Measurements from ENCODE around the gene DCUN1D1.
"Not testable (repeated sequence)": the region's sequence is repeated elsewhere in the genome, so short reads cannot be mapped to it uniquely, and the experiment has no call there.

The DCUN1D1 gene

GRCh38 chr3:182980204-182981037, at the start of gene DCUN1D1:
DCUN1D1 (minus strand) TSS chr3:182980538; CDS start chr3:182980489, 49 bp downstream.
- peak; percentile 24 for DNase-seq

DNA sequence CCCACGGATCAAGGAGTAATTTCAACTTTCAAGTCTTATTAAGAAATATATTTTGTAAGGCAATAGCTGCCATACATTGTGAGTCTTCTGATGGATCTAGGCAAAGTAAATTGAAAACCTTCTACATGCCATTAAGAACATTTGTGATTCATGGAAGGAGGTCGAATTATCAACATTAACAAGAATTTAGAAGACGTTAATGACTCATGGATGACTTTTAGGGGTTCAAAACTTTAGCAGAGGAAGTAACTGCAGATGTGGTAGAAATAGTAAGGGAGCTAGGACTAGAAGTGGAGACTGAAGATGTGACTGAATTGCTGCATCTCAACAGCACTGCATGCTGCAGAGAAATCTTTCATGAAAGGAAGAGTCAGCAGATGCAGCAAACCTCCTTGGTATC, 48.1 kb upstream of the DCUN1D1 start:
- DNase-seq, result no peak

DNA sequence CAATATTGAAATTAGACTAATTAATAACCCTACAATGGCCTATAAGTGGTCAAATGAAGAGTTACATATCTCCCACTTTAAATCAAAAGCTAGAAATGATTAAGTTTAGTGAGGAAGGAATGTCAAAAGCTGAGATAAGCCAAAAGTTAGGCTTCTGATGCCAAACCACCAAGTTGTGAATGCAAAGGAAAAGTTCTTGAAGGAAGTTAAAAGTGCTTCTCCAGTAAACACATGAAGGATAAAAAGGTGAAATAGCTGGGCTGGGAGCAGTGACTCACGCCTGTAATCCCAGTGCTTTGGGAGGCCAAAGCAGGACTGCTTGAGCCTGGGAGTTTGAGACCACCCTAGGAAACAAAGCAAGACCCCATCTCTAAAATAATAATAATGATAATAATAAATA, 46.9 kb upstream of the DCUN1D1 start:
- no peak for DNase-seq

DNA sequence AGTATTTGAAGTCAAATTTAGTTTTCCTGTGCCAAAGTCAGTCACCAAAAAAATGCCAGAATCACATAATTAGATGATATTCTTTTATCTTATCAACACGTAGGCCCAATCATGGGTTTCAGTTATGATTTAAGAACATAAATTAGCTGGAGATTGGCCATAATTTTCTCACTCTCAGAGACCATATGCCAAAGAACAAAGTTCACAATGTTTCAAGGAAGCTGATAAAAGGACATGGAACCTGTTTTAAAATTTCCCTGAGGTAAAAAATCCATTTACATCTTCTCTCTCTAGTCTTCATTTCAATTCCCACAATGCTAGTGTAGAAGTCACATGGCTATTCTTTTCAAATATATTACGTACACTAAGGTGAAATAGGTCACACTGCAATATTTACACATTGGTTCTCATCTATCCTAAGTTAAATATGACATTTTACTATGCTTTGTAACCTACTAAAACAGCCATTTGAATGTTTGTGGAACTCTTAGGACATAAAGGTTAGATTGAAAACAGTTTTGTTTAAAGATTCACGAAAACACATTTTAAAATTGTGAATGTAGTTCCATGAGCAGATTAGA, 42.7 kb upstream of the DCUN1D1 start:
- no peak for DNase-seq

DNA sequence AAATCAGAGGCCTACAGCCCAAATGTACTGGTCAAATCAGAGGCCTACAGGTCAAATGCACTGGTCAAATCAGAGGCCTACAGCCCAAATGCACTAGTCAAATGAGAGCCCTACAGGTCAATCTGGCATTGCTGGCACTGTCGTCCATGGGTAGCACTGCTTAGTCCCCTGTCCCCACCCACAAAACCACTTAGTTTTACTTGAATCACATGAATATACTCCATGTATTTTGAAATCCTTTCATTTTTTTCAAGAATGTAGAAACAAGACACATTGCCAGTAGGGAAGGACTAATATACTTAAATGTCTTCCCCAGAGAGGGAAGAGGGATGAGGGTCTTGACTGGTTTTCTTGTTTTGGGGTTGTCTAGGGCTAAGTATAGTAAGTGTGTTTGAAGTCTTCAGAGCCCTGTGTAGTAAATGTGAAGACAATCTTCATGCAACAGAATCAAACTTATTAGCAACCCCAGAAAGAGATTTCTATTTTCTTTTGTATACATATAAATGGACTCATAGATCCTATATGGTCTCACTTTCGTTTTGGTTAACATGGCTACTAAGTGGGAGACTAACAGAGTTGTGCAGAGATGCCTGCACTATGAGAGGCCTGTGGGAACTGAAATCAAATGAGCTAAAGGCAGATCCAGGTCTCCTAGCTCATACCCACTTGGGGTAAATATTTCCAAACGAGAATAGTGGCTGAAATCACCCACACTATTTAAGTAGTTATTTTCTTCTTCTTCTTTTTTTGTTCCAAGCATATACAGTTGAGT, 38.3 kb upstream of the DCUN1D1 start:
- DNase-seq, result no peak

DNA sequence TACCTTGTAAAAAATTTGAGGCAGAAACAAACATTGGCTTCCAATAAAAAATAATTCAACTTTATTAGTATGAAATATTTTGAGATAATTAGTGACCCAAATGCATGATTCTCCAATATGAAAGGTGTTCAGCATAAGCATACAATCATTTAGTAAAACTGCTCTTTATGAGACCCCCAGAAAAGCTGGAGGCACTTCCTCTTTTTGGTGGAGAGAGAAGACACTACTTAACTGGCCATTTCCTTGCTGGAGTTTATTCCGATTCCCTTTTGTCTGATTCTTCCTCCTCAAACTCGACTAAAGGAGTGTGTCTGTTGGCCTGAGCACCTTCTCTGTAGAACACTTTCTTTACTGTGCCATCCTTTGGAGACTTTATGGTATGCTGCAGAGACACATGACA, 34.8 kb upstream of the DCUN1D1 start:
- no peak for DNase-seq

DNA sequence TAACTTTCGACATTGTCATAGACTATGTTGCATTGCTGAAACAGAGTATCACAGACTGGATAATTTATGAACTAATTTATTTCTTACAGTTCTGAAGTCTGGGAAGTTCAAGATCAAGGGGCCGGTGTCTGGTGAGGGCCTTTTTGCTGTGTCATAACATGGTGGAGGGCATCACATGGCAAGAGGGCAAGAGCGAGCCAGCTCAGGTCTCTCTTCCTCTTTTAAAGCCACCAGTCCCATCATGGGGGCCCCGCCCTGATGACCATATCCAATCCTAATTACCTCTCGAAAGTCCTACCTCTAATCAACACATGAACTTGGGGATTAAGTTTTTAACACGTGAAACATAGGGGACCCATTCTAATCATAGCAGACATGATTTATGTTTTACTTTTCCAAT, 33.5 kb upstream of the DCUN1D1 start:
- no peak for DNase-seq

DNA sequence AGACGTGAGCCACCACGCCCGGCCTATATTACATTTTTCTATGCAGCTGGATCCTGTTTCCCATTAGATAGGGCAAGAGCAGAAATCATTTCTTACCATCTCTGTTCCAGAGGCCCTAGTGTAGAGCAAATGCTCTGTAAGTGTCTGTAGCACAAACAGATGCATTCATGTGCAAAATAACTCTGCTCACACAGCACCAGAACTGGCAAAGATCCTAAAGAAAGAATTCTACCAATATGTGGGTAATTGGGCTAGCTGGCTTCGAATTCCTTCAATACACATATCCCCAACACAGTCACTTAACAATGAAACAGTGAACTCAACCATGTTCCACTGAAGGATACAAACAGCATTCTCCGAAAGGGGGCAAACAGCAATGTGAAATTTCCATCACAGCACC, 32.7 kb upstream of the DCUN1D1 start:
- DNase-seq, result no peak

DNA sequence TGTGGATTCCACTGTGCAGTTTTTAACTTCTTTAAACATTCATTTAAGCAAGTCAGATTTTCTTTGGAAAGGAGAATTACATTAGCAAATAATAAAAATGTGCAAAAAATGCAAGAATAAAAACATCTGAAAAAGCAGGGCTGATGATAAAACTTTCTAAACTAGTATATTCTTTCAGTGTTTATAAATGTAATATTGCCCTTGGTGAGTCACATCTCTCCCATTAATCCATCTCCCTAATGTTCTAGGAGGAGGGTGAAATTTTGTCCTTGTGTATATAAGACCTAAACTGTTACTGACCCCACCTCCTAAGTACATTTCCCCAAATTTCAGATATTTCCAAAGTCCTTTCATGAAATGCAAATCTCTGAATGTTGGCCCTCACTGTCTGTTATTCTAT, 28.5 kb upstream of the DCUN1D1 start:
- DNase-seq, result no peak

- no peak for DNase-seq
Observed at GRCh38 chr3:183008303-183008702, 28.0 kb upstream of the DCUN1D1 start.

DNA sequence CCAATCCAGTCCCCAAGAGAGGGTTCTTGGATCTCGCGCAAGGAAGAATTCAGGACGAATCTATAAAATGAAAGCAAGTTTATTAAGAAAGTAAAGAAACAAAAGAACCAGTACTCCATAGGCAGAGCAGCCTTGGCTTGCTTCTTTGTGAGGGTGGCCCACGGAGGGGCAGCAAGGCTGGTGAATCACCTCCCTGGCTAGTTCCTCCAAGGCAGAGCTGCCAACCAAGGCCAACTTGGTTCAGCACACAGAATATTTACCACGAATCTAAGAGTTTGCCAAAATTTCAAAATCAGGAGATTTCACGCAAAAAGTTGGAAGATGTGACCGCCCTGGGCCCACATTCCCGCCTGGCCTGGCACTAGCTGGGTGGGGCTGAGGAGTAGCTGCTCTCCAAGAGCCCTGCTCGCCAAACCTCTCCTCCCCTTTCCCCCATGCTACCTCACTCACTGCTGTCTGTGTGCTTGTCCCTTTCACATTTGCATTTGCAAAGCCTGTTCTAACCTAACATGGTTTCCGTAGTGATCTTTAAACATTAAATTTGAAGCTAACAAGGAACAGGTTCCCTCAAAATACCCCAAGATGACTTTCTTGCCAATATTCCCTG, 26.2 kb upstream of the DCUN1D1 start:
- DNase-seq, result no peak

DNA sequence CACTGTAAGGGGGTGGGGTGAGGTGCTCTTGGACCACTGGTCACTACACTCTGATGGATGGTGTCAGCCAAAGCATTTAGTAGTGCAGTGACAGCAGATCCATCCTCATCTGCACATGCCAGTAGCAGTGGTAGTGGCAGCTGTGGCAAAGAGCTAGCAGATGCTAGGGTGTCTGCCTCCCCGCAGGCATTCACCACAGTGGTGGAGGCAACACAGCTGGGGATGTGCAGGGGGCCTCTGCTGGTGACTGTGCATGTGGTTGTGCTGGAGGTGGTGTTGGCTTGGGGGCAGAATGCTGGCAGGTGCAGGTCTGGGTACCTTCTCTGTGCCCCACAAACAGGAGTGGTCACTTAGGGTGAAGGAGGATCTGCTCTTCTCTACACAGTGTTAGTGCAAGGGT, 19.4 kb upstream of the DCUN1D1 start:
- DNase-seq, result no peak

DNA sequence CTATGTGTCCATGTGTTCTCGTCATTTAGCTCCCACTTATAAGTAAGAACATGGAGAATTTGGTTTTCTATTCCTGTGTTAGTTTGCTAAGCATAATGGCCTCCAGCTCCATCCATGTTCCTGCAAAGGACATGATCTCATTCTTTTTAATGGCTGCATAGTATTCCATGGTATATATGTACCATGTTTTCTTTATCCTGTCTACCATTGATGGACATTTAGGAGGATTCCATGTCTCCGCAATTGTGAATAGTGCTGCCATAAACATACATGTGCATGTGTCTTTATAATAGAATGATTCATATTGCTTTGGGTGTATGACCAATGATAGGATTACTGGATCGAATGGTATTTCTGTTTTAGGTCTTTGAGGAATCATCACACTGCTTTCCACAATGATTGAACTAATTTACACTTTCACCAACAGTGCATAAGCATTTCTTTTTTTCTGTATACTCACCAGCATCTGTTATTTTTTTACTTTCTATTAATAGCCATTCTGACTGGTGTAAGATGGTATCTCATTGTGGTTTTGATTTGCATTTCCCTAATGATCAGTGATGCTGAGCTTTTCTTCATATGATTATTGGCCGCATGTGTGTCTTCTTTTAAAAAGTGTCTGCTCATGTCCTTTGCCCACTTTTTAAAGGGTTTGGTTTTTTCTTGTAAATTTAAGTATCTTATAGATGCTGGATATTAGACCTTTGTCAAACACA, 13.3 kb upstream of the DCUN1D1 start:
- not testable (repeated sequence) for DNase-seq

- no peak for DNase-seq
Observed at GRCh38 chr3:182989566-182989965, 9.2 kb upstream of the DCUN1D1 start.

DNA sequence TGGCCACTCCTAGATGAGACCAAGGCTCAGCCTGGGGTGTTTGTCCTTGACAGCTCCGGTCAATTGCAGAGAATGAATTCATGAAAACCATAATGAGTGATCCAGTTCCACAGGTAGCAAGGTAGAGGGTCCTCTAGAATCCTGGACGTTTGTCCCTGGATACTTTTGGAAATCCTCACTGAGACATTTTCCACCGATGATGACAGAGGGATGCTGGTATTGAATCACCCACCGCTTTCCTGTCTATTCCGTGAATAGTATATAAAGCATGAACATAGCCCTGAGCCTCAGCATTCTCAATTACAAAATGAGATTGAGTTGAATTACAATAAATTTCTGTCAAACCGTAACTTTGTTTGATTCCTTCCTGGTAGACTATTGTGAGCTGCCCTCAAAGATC, 5.7 kb upstream of the DCUN1D1 start:
- no peak for DNase-seq

GRCh38 chr3:182983876-182984275, 3.5 kb upstream of the DCUN1D1 start:
- DNase-seq, result no peak

DNA sequence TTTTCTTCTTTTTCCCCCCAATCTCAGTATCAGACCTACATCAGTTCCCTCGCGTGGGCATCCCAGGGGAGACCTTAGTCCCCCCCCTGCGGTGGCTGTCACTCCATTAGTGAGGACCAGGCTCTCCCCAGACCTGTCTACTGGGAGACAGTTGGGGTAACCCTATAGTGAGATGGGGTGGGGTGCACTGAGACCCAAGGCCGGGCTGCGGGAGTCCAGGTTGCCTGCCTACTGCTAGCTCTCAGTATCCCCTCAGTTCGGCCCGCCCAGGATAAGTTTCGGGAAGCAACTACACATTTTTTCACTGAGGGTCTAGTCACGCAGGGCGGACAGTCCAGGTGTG, 671 bp upstream of the DCUN1D1 start:
- no peak for DNase-seq

- no peak for DNase-seq
Observed at GRCh38 chr3:182979674-182980191, 605 bp downstream of the DCUN1D1 start.

GRCh38 chr3:182979103-182979673, 1.1 kb downstream of the DCUN1D1 start:
- no peak for DNase-seq

GRCh38 chr3:182978387-182978786, 2.0 kb downstream of the DCUN1D1 start:
- DNase-seq, result no peak

DNA sequence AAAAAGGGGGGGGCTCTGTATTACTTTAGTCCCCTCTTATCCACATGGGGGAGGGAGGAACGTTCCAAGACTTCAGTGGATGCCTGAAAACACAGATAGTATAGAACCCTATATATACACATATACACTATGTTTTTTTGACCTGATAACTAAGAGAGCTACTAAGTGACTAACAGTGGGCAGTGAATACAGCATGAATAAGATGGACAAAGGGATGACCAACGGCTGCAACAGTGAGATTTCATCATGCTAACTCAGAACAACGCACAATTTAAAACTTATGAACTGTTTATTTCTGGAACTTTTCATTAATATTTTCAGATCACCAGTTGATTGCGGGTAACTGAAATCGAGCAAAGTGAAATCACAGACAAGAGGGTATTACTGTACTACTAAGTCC, 7.3 kb downstream of the DCUN1D1 start:
- DNase-seq, result no peak

- DNase-seq, result no peak
Observed at GRCh38 chr3:182972387-182972786, 8.0 kb downstream of the DCUN1D1 start.
